Suprapubic skin (tissue), 4 donors: ENCODE data around the gene ZNF507. TPM values are rescaled to one million over a fixed set of nuclear protein-coding genes. Genes with fewer than 3 reads are reported as not detected.

Experiments
- DNase-seq, 2 donors: peaks; one replicate each; pipeline ENCODE4 v3.0.0-alpha.2; 2019; ENCODE audit warnings: low spot score in 2 of 2
- H3K27ac ChIP-seq: fragments of 200-600 bp; sonication (generic); one replicate; pipeline ENCODE4 v1.5.1; 2019
- H3K27me3 ChIP-seq: fragments of 200-600 bp; sonication (generic); one replicate; pipeline ENCODE4 v1.5.1; 2019
- H3K36me3 ChIP-seq: fragments of 200-600 bp; sonication (generic); one replicate; pipeline ENCODE4 v1.5.1; 2019
- H3K4me1 ChIP-seq: fragments of 200-600 bp; sonication (generic); one replicate; pipeline ENCODE4 v1.5.1; 2019
- H3K4me3 ChIP-seq: fragments of 200-600 bp; sonication (generic); one replicate; pipeline ENCODE4 v1.5.1; 2019; ENCODE audit warnings: mild to moderate bottlenecking
- H3K9me3 ChIP-seq: fragments of 200-600 bp; sonication (generic); one replicate; pipeline ENCODE4 v1.5.1; 2019
- CTCF ChIP-seq, 2 donors: fragments of 200-600 bp in 1 of 2; fragments of 450-650 bp in 1 of 2; sonication (generic) in 1 of 2; IDR thresholded peaks; one replicate each; pipeline ENCODE4 v1.5.1; 2016 to 2019; ENCODE audit warnings: antibody characterized with exemption in 2 of 2, mild to moderate bottlenecking in 1 of 2, moderate library complexity in 1 of 2
- EP300 ChIP-seq: sonication (generic); formaldehyde crosslinking; IDR thresholded peaks from one replicate; pipeline ENCODE4 v1.6.1; 2017; ENCODE audit warnings: antibody characterized with exemption
- POLR2A ChIP-seq, 2 donors: fragments of 450-650 bp; IDR thresholded peaks; one replicate each; pipeline ENCODE4 v1.6.1; 2017; ENCODE audit warnings: antibody characterized with exemption in 2 of 2, mild to moderate bottlenecking in 2 of 2, moderate library complexity in 2 of 2
- POLR2AphosphoS5 ChIP-seq, 3 donors: sonication (generic); formaldehyde crosslinking; IDR thresholded peaks; one replicate each; pipeline ENCODE4 v1.6.1; 2017; ENCODE audit warnings: antibody characterized with exemption in 3 of 3
- whole genome bisulfite sequencing: methylation state at CpG from one replicate; pipeline ENCODE4 v1.1.5; 2018; 5-methylcytosine and 5-hydroxymethylcytosine counted together
- total RNA-seq, 4 donors: library from RNA; depleted of rRNA; stranded (reverse); fragments of >200 nt; gene quantifications; one replicate each; pipeline ENCODE4 v1.1.0, GENCODE V29; 2016

Gene ZNF507
- total RNA-seq, 4 donors from 2014 or later = 11.2 to 34.0 (median 18.1) TPM

GRCh38 chr19:32401992-32402391 is 56.6 kb downstream of the ZNF507 start:
- no peaks in the 10 kb centered on the region for H3K36me3 ChIP-seq
- peaks cover 24% of the 10 kb centered on the region for H3K4me1 ChIP-seq
- no peak overlapping the region for H3K27ac ChIP-seq
- no peak for DNase-seq
- 96% methylated on average over 1 of the region's 1 CpG for WGBS
- no peaks in the 10 kb centered on the region for H3K27me3 ChIP-seq
- no peaks in the 10 kb centered on the region for H3K9me3 ChIP-seq
- no peak for TF ChIP-seq POLR2A (IDR thresholded peaks at IDR 0.05)
- TF ChIP-seq CTCF (IDR thresholded peaks at IDR 0.05) = no peak
- no peak for TF ChIP-seq EP300
- TF ChIP-seq POLR2AphosphoS5 (IDR thresholded peaks at IDR 0.05) = no peak
- no peak overlapping the region for H3K4me3 ChIP-seq

- H3K4me1 ChIP-seq = peaks cover 32% of the 10 kb centered on the region
- no peak for TF ChIP-seq CTCF (IDR thresholded peaks at IDR 0.05)
- no peak for TF ChIP-seq EP300
- TF ChIP-seq POLR2A (IDR thresholded peaks at IDR 0.05) = no peak
- no peak for TF ChIP-seq POLR2AphosphoS5 (IDR thresholded peaks at IDR 0.05)
- H3K27ac ChIP-seq = no peak overlapping the region
- DNase-seq = no peak
- H3K4me3 ChIP-seq = no peak overlapping the region
- H3K9me3 ChIP-seq = no peaks in the 10 kb centered on the region
- no peaks in the 10 kb centered on the region for H3K27me3 ChIP-seq
- H3K36me3 ChIP-seq = no peaks in the 10 kb centered on the region
- 86% methylated on average over 4 of the region's 5 CpGs for WGBS
Observed at GRCh38 chr19:32403291-32403995, 58.0 kb downstream of the ZNF507 start.

- TF ChIP-seq POLR2A (IDR thresholded peaks at IDR 0.05) (no peak), POLR2AphosphoS5 (IDR thresholded peaks at IDR 0.05) (no peak), CTCF (IDR thresholded peaks at IDR 0.05) (no peak), EP300 (no peak)
- no peaks in the 10 kb centered on the region for H3K27me3 ChIP-seq
- H3K36me3 ChIP-seq = peaks cover 8% of the 10 kb centered on the region
- H3K4me3 ChIP-seq = peak overlapping the region; percentile 98
- H3K27ac ChIP-seq = peak overlapping the region; percentile 98
- H3K9me3 ChIP-seq = no peaks in the 10 kb centered on the region
- 69% methylated on average over 20 of the region's 20 CpGs for WGBS
- no peak for DNase-seq
- H3K4me1 ChIP-seq = peaks cover 32% of the 10 kb centered on the region
Observed at GRCh38 chr19:32404213-32404932, 59.0 kb downstream of the ZNF507 start.

- TF ChIP-seq EP300 = no peak
- no peak for TF ChIP-seq CTCF (IDR thresholded peaks at IDR 0.05)
- TF ChIP-seq POLR2A (IDR thresholded peaks at IDR 0.05) = no peak
- no peak for TF ChIP-seq POLR2AphosphoS5 (IDR thresholded peaks at IDR 0.05)
- Histone ChIP-seq H3K27me3 (no peaks in the 10 kb centered on the region), H3K9me3 (no peaks in the 10 kb centered on the region), H3K4me1 (peaks cover 32% of the 10 kb centered on the region), H3K27ac (peak overlapping the region; percentile 98), H3K36me3 (peaks cover 14% of the 10 kb centered on the region), H3K4me3 (peak overlapping the region; percentile 98)
- DNase-seq = peak in 1 of 2 donors; percentile 84
- under 1% methylated on average over 26 of the region's 36 CpGs for WGBS
Observed at GRCh38 chr19:32404933-32405430, 59.6 kb downstream of the ZNF507 start.
